GM10847 (cell line): Measurements from ENCODE around the gene NDUFA11.

Experiments
- POLR2A ChIP-seq: IDR thresholded peaks from 2 replicates; pipeline ENCODE4 v1.6.1; 2011; ENCODE audit not compliant: insufficient read length; ENCODE audit errors: extremely low read depth

Gene NDUFA11

DNA sequence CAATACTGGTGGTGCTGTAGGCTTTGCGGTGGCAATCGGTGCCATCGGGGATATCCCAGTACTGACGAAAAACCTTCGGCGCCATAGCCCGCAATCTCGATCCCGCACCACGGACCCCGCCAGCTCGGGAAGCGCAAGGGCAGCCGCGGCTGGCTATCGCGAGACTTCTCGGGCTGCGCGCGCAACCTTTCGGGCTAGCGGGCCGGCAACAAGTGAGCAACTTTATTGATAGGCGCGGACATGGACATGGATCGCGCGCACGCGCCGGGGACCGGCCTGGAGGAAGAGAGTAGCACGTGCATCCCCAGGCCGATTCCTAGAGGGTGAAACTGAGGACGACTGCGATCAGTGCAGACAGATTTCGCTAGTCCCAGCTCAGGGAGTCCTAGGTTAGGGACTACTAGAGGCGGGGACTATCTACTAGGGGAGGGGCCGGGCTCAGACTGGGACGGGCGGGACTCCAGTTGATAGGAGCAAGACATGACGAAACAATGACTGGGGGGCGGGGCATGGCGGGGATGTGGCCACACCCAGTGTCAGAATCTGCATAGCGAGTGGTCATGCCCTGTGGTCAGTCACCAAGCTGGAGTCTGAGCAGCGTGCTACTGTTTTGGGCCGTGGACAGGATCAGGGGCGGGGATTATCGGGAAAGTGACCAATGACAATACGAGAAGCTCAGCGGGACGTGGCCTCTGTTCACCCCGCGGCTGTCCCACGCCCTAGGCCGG lies at the start of gene NDUFA11:
NDUFA11 (minus strand) TSS at position 167 of the 728 bp plus-strand sequence; CDS start at position 85, 82 bp downstream.
- TF ChIP-seq POLR2A, result peak; percentile 85

- no peak for TF ChIP-seq POLR2A
Observed at GRCh38 chr19:5953030-5953589, 49.5 kb upstream of the NDUFA11 start.

DNA sequence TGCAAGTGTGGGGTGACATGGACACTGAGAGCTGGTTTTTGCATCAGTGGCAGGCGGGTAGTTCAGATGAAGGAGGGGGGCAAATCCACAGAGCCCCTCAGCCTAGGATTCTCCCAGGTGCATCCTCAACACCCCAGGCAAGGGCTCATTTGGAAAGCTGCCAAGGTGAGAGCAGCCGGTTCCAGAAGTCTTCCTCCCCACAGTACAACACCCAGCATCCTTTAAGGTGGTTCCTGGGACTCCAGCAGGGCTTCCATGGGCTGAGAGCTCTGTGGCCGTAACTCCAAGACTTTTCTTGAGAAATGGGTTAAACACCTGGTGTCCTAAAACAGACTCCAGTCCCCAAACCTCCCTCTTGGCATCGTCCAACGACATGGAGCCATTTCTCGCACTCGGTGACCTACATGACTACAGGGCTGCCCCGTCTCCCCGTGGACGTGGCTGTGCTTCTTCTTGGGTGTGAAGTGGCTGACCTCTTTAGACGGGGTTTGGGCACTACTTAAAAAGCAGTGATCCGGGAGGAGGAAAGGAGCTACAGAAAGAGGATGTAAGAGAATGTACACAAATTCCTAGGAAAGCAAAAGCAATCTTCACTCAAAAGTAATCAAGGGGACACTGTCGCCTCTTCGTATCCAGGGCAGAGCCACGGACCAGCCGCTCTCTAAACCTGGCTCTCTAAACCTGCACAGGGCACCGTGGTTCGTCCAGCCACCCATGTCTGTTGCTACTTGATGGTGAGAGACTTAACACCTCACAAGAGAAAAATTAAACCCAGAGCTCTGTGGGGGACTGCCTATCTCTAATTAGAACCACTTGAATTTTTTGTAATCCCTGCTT lies 48.8 kb upstream of the NDUFA11 start:
- TF ChIP-seq POLR2A, result no peak

GRCh38 chr19:5951338-5951861 lies 47.8 kb upstream of the NDUFA11 start:
- TF ChIP-seq POLR2A, result no peak

DNA sequence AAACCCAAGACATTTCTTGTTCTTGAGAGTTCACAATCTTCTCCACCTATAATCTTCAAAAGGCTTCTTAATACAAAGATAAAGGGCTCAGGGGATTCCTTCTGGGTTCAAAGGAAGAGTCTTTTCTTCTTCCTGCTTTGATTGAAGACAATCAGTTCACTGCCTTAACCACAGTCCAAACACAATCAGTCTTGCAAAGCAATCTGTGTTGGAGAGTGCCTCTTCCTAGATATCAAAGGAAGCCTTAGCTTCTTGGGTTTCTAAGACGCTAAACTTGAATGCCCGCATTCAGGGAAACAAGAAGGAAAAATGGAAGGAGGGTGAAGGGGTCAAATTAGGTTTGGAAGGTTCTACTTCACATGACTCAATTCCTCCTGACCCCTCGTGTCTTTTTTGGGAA lies 47.2 kb upstream of the NDUFA11 start:
- no peak for TF ChIP-seq POLR2A

DNA sequence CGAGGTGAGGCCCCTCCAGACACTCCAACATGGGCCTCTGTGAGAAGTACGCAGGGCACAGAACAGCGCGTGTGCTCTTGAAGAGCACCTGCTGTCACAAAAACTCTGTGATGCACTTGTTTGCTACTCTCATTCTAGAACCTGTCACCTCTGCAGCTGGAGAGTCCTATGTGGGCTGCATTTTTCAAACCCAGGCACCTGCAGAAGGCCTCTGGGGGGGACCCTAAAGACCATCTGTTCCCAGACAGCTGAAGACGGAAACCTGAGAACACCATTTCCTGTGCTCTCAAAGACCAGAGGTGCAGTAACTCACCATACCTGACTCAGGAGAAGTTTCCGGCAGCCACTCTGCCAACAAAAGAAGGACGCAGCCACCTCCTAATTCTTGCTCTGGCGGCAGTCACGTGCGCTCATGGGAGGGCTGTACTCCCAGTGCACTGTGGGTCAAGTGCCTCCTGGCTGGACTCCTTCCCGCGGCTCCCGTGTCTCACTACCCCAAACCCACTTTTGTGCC lies 46.3 kb upstream of the NDUFA11 start:
- TF ChIP-seq POLR2A, result no peak

DNA sequence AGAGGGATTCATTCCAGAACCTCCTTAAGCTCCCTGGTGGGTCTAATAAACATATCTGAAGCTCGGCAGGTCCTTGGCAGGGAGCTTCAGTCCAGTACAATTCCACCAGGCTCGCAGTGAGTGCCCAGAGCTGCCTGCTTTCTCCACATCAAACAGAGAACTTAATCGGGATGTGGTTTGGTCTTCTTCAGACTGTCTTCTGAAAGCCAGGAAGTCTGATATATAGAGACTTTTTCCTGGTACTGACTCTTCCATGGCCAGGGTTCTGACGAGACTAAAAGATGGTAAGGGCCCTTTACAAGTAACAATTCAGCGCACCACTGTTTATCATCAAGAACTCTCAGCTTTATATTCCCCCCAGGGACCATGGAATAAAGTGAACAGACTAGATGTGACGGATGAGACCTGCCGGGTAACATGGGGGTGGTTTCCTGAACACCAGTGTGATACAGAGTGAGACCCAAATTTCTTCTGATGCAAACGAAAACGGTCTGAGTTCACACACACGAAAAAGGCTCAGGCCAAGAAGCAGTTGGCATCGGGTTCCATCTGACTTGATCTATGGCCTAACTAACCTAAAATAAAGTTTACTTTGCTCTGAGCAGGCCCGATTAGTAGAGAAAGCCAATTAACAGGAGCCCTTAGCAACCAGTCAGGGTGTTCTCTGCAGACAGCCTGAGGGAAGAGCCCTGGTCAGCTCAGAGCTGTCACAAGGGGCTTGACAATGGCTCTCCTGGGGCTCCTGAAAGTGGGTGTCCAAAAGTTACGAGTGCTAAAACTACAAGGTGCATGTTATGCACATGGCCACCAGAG lies 45.4 kb upstream of the NDUFA11 start:
- no peak for TF ChIP-seq POLR2A

GRCh38 chr19:5947435-5947834 lies 43.8 kb upstream of the NDUFA11 start:
- TF ChIP-seq POLR2A, result no peak

DNA sequence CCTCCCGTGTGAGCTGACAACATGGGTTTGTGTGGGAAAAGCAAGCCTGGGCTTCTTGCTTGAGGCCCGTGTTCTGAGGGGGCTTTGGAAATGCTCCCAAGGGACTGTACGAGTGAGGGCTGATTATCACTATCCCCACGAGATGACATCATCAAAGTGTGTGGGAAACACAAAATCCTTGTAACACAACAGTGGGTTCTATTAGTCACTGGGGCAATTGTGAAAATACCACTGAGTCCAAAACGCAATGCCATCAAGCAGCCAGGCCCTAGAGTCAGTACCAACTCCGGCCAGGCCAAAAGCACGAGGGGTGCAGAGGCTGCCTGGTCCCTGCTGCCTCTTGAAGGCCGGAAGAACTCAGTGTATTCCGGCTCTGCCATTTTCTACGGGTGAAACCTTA lies 40.0 kb upstream of the NDUFA11 start:
- TF ChIP-seq POLR2A, result no peak

DNA sequence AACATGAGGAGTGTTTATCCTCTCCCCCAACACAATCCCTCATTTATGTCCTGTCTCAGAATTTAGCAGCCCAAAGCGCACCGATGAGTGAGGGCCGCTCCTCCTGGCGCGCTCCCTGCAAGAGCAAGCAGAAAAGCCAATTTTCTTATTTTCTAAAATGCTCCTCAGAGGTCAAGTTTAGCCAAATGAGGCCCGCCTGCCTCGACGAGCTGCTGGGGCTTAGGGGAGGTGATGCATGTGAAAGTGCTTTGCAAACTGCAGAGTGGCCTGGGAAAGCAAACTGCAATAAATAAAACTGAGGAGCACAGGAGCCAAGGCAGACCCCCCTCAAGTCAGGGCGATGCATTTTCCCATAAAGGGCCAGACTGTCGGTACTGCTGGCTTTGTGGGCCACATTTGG lies 39.5 kb upstream of the NDUFA11 start:
- TF ChIP-seq POLR2A, result no peak

- no peak for TF ChIP-seq POLR2A
Observed at GRCh38 chr19:5941673-5942072, 38.1 kb upstream of the NDUFA11 start.

- TF ChIP-seq POLR2A, result no peak
Observed at GRCh38 chr19:5940260-5941208, 36.9 kb upstream of the NDUFA11 start.

GRCh38 chr19:5937550-5937949 lies 34.0 kb upstream of the NDUFA11 start:
- no peak for TF ChIP-seq POLR2A

DNA sequence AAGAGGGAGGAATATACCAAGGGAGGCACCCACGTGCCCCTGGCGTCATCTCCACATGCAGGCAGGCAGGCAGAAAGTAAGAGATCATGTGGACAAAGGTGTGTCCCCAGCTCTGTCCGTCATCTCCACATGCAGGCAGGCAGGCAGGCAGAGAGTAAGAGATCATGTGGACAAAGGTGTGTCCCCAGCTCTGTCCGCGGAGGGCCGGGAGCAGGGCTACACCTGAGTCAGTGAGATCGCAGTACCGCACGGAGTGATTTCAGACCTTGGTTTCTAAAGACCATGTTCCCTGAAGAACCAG lies 32.7 kb upstream of the NDUFA11 start:
- no peak for TF ChIP-seq POLR2A
